PFSK-1 (cell line): Measurements from ENCODE around the gene GHRH.

ENCODE experiments used
- POLR2AphosphoS5 ChIP-seq: IDR thresholded peaks from 2 replicates; pipeline ENCODE4 v1.6.1; 2012; ENCODE audit warnings: low read depth, mild to moderate bottlenecking, control low read depth, low read length, moderate library complexity
- SIN3A ChIP-seq: IDR thresholded peaks from 2 replicates; pipeline ENCODE4 v1.6.1; 2012; ENCODE audit warnings: mild to moderate bottlenecking, low read length, moderate library complexity, borderline replicate concordance; ENCODE audit not compliant: insufficient read depth
- TAF1 ChIP-seq: IDR thresholded peaks from 2 replicates; pipeline ENCODE4 v1.6.1; 2012; ENCODE audit warnings: low read length, control low read depth, borderline replicate concordance; ENCODE audit not compliant: insufficient read depth
- TF ChIP-seq, protein P1 (sequence below), 2 experiments: IDR thresholded peaks; 2 replicates each; pipeline versions ENCODE4 v1.6.1 to v1.8.0; 2011 to 2012; ENCODE audit warnings: low read depth in 2 of 2, low read length in 2 of 2, control low read depth in 1 of 2, inconsistent platforms in 1 of 2, mild to moderate bottlenecking in 1 of 2, moderate library complexity in 1 of 2; ENCODE audit not compliant: insufficient read depth in 1 of 2

DNA sequence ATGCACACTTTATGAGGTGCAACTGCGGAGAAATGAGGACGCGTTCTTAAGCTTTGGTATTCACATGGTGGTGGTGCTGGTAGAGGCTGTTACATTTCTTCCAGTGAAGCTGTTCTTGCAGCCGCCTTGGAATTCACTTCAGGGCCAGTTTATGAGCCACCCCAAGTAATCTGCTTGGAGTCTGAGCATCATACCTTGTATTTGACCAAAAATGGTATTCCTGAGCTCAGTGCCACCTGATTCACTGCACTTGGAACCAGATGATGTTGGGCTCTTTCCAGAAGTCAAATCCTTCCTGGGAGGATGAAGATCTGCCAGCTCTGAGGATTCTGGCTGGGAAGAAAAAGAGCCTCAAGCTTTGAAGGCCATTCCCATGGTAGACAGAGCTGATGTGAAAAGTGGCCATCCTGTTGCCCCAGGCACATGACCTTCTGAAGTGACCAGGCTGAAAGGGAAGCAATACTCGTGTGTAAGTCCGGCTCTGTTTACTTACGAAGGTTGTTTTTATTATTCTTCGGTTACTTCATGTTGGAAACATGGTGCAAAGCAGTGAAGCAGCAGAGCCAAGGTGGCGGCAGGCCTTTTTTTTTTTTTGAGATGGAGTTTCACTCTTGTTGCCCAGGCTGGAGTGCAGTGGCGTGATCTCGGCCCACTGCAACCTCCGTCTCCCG is 35.6 kb upstream of the GHRH start:
- TF ChIP-seq POLR2AphosphoS5 (no peak), TAF1 (no peak), SIN3A (no peak)
- TF ChIP-seq, protein P1, sequence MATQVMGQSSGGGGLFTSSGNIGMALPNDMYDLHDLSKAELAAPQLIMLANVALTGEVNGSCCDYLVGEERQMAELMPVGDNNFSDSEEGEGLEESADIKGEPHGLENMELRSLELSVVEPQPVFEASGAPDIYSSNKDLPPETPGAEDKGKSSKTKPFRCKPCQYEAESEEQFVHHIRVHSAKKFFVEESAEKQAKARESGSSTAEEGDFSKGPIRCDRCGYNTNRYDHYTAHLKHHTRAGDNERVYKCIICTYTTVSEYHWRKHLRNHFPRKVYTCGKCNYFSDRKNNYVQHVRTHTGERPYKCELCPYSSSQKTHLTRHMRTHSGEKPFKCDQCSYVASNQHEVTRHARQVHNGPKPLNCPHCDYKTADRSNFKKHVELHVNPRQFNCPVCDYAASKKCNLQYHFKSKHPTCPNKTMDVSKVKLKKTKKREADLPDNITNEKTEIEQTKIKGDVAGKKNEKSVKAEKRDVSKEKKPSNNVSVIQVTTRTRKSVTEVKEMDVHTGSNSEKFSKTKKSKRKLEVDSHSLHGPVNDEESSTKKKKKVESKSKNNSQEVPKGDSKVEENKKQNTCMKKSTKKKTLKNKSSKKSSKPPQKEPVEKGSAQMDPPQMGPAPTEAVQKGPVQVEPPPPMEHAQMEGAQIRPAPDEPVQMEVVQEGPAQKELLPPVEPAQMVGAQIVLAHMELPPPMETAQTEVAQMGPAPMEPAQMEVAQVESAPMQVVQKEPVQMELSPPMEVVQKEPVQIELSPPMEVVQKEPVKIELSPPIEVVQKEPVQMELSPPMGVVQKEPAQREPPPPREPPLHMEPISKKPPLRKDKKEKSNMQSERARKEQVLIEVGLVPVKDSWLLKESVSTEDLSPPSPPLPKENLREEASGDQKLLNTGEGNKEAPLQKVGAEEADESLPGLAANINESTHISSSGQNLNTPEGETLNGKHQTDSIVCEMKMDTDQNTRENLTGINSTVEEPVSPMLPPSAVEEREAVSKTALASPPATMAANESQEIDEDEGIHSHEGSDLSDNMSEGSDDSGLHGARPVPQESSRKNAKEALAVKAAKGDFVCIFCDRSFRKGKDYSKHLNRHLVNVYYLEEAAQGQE (IDR thresholded peaks at IDR 0.05; ENCODE audit: insufficient read depth in 1 of 2, low read depth in 2 of 2, low read length in 2 of 2): no peak
